HEK293 (cell line): Measurements from ENCODE around the gene SIM2.
"Not testable (repeated sequence)": the region's sequence is repeated elsewhere in the genome, so short reads cannot be mapped to it uniquely, and the experiment has no call there.

ENCODE experiments used
- CTCF ChIA-PET: fragments of 350-600 bp; formaldehyde crosslinking; extraction: SDS; loops from one replicate; lab custom pipeline; 2021; ENCODE audit warnings: antibody characterized with exemption; lab: Yijun Ruan, JAX
- POLR2A ChIA-PET: fragments of 300-600 bp; formaldehyde crosslinking; extraction: SDS; loops from one replicate; lab custom pipeline; 2020; ENCODE audit warnings: antibody characterized with exemption, inconsistent platforms; lab: Yijun Ruan, JAX
- H3K27ac ChIP-seq: fragments of 200-500 bp; sonication (Bioruptor generic); 2 replicates; pipeline ENCODE4 v1.5.1; 2014; ENCODE audit warnings: low read depth, low read length, control low read depth, inconsistent platforms; ENCODE audit errors: extremely low read depth
- H3K36me3 ChIP-seq, 2 experiments: fragments of 200-500 bp in 1 of 2; sonication (Bioruptor generic) in 1 of 2; 1 replicate in 1 of 2; 2 replicates in 1 of 2; pipeline ENCODE4 v1.5.1; 2014 to 2017; ENCODE audit warnings: inconsistent platforms in 2 of 2, low read length in 2 of 2; ENCODE audit not compliant: control insufficient read depth in 2 of 2, insufficient read depth in 1 of 2
- H3K4me1 ChIP-seq: fragments of 200-500 bp; sonication (Bioruptor generic); 2 replicates; pipeline ENCODE4 v1.5.1; 2014; ENCODE audit warnings: mild to moderate bottlenecking, low read length, inconsistent platforms; ENCODE audit not compliant: control insufficient read depth, insufficient read depth
- H3K4me3 ChIP-seq: 2 replicates; pipeline ENCODE4 v1.5.1; 2011; ENCODE audit warnings: low read depth, mild to moderate bottlenecking, control low read depth, low read length, moderate library complexity
- H3K9me3 ChIP-seq: fragments of 200-500 bp; sonication (Bioruptor generic); 2 replicates; pipeline ENCODE4 v1.5.1; 2014; ENCODE audit warnings: low read depth, low read length, inconsistent platforms; ENCODE audit not compliant: control insufficient read depth, insufficient read depth
- EGR2 ChIP-seq: fragments of 450-650 bp; formaldehyde crosslinking; IDR thresholded peaks from 2 replicates; pipeline ENCODE4 v1.5.1; 2016; ENCODE audit warnings: low read depth, missing biosample characterization, missing genetic modification characterization
- GLI2 ChIP-seq: fragments of 450-650 bp; formaldehyde crosslinking; IDR thresholded peaks from 2 replicates; pipeline ENCODE4; 2017; ENCODE audit warnings: missing biosample characterization, missing genetic modification characterization, low read depth, borderline replicate concordance
- GLIS2 ChIP-seq: fragments of 450-650 bp; formaldehyde crosslinking; IDR thresholded peaks from 2 replicates; pipeline ENCODE4 v1.5.1; 2016; ENCODE audit warnings: missing biosample characterization, missing genetic modification characterization
- HIC1 ChIP-seq: fragments of 450-650 bp; formaldehyde crosslinking; IDR thresholded peaks from 2 replicates; pipeline ENCODE4 v1.5.1; 2016; ENCODE audit warnings: missing biosample characterization, missing genetic modification characterization
- KLF16 ChIP-seq: fragments of 450-650 bp; formaldehyde crosslinking; IDR thresholded peaks from 2 replicates; pipeline ENCODE4 v1.5.1; 2017; ENCODE audit warnings: missing biosample characterization, missing genetic modification characterization
- KLF17 ChIP-seq: fragments of 450-650 bp; formaldehyde crosslinking; IDR thresholded peaks from 2 replicates; pipeline ENCODE4 v1.5.1; 2016; ENCODE audit warnings: missing biosample characterization, missing genetic modification characterization
- KLF7 ChIP-seq: fragments of 450-650 bp; formaldehyde crosslinking; IDR thresholded peaks from 2 replicates; pipeline ENCODE4 v1.5.1; 2016; ENCODE audit warnings: missing biosample characterization, missing genetic modification characterization, borderline replicate concordance
- ZBTB17 ChIP-seq: fragments of 450-650 bp; formaldehyde crosslinking; IDR thresholded peaks from 2 replicates; pipeline ENCODE4 v1.5.1; 2016; ENCODE audit warnings: missing biosample characterization, missing genetic modification characterization
- ZBTB26 ChIP-seq: fragments of 450-650 bp; formaldehyde crosslinking; optimal IDR thresholded peaks from 2 replicates; pipeline ENCODE3; 2016; ENCODE audit warnings: missing biosample characterization, mild to moderate bottlenecking, missing genetic modification characterization
- ZBTB6 ChIP-seq: fragments of 450-650 bp; formaldehyde crosslinking; IDR thresholded peaks from 2 replicates; pipeline ENCODE4 v1.5.1; 2017; ENCODE audit warnings: missing biosample characterization, missing genetic modification characterization
- ZEB2 ChIP-seq: fragments of 450-650 bp; formaldehyde crosslinking; IDR thresholded peaks from 2 replicates; pipeline ENCODE4 v1.5.1; 2016; ENCODE audit warnings: missing biosample characterization, missing genetic modification characterization
- ZNF132 ChIP-seq: fragments of 450-650 bp; formaldehyde crosslinking; IDR thresholded peaks from 2 replicates; pipeline ENCODE4 v1.5.1; 2017; ENCODE audit warnings: missing biosample characterization, missing genetic modification characterization, borderline replicate concordance
- ZNF133 ChIP-seq: fragments of 450-650 bp; formaldehyde crosslinking; IDR thresholded peaks from 2 replicates; pipeline ENCODE4 v1.5.1; 2016; ENCODE audit warnings: missing biosample characterization, missing genetic modification characterization
- ZNF155 ChIP-seq: fragments of 450-650 bp; formaldehyde crosslinking; IDR thresholded peaks from 2 replicates; pipeline ENCODE4 v1.5.1; 2016; ENCODE audit warnings: missing biosample characterization, missing genetic modification characterization
- ZNF19 ChIP-seq: fragments of 450-650 bp; formaldehyde crosslinking; IDR thresholded peaks from 2 replicates; pipeline ENCODE4; 2016; ENCODE audit warnings: missing biosample characterization, missing genetic modification characterization, low read depth
- ZNF202 ChIP-seq: fragments of 450-650 bp; formaldehyde crosslinking; IDR thresholded peaks from 2 replicates; pipeline ENCODE4 v1.5.1; 2016; ENCODE audit warnings: missing biosample characterization, missing genetic modification characterization, borderline replicate concordance
- ZNF292 ChIP-seq: fragments of 450-650 bp; formaldehyde crosslinking; IDR thresholded peaks from 2 replicates; pipeline ENCODE4 v1.5.1; 2016; ENCODE audit warnings: low read depth, missing biosample characterization, missing genetic modification characterization, borderline replicate concordance
- ZNF354C ChIP-seq: fragments of 450-650 bp; formaldehyde crosslinking; IDR thresholded peaks from 2 replicates; pipeline ENCODE4 v1.5.1; 2016; ENCODE audit warnings: missing biosample characterization, missing genetic modification characterization, low read depth, borderline replicate concordance
- ZNF544 ChIP-seq: fragments of 450-650 bp; formaldehyde crosslinking; IDR thresholded peaks from 2 replicates; pipeline ENCODE4 v1.5.0; 2017; ENCODE audit warnings: missing biosample characterization, missing genetic modification characterization
- ZNF626 ChIP-seq: fragments of 450-650 bp; sonication (Bioruptor Pico); formaldehyde crosslinking; IDR thresholded peaks from 2 replicates; pipeline ENCODE4 v1.5.1; 2018; ENCODE audit warnings: missing biosample characterization, missing genetic modification characterization, inconsistent platforms
- ZNF645 ChIP-seq: fragments of 450-650 bp; formaldehyde crosslinking; IDR thresholded peaks from 2 replicates; pipeline ENCODE4; 2016; ENCODE audit warnings: missing biosample characterization, missing genetic modification characterization
- ZNF830 ChIP-seq: fragments of 450-650 bp; IDR thresholded peaks from 2 replicates; pipeline ENCODE4 v1.5.0; 2018; ENCODE audit warnings: missing biosample characterization, missing genetic modification characterization, low read depth, mild to moderate bottlenecking, moderate library complexity
- ZSCAN5A ChIP-seq: fragments of 450-650 bp; formaldehyde crosslinking; IDR thresholded peaks from 2 replicates; pipeline ENCODE4 v1.5.1; 2016; ENCODE audit warnings: missing biosample characterization, missing genetic modification characterization

The SIM2 gene

GRCh38 chr21:36671836-36672235 lies 27.1 kb upstream of the SIM2 start:
- Histone ChIP-seq H3K4me1 (no peaks in the 10 kb centered on the region), H3K4me3 (no peak overlapping the region)
- CTCF ChIA-PET, result interaction anchor here (1.0 to 1.7 kb wide), 3 partner anchors 10 to 182 kb away, joined by 4 to 9 read pairs (median 5); no protein-coding TSS in a partner anchor
- POLR2A ChIA-PET, result no interaction called here
- TF ChIP-seq ZEB2 (tag by site-specific recombination) (no peak), ZNF19 (tag by site-specific recombination) (no peak), ZNF132 (tag by site-specific recombination) (no peak), ZNF354C (no peak), ZBTB6 (tag by site-specific recombination) (no peak)
- TF ChIP-seq, all 188 proteins: peak for 0
- Histone ChIP-seq H3K27ac (no peak overlapping the region), H3K9me3 (no peaks in the 10 kb centered on the region), H3K36me3 (no peaks in the 10 kb centered on the region)

GRCh38 chr21:36672296-36672695 lies 26.6 kb upstream of the SIM2 start:
- POLR2A ChIA-PET, H3K4me1 ChIP-seq, H3K36me3 ChIP-seq, H3K27ac ChIP-seq, H3K9me3 ChIP-seq, H3K4me3 ChIP-seq: not testable (repeated sequence)
- CTCF ChIA-PET, result interaction anchor here (1.4 to 1.7 kb wide), 2 partner anchors 10 to 182 kb away, joined by 4 to 9 read pairs; no protein-coding TSS in a partner anchor

- Histone ChIP-seq H3K4me1 (no peaks in the 10 kb centered on the region), H3K4me3 (no peak overlapping the region), H3K9me3 (no peaks in the 10 kb centered on the region), H3K36me3 (no peaks in the 10 kb centered on the region), H3K27ac (no peak overlapping the region)
- CTCF ChIA-PET, result interaction anchor here (1.4 kb wide), 1 partner anchor 11 kb away, joined by 9 read pairs; no protein-coding TSS in a partner anchor
- POLR2A ChIA-PET, result no interaction called here
- TF ChIP-seq ZBTB26 (tag by site-specific recombination) (no peak), GLI2 (no peak), GLIS2 (tag by site-specific recombination) (no peak), ZNF292 (tag by site-specific recombination) (no peak), ZNF133 (tag by site-specific recombination) (no peak), KLF16 (tag by site-specific recombination) (no peak), KLF7 (tag by site-specific recombination) (no peak), ZNF645 (no peak), ZNF202 (tag by site-specific recombination) (no peak), ZBTB17 (tag by site-specific recombination) (no peak), ZNF626 (tag by site-specific recombination) (no peak), ZSCAN5A (tag by site-specific recombination) (no peak), KLF17 (no peak), ZNF830 (no peak), ZNF544 (tag by site-specific recombination) (no peak), ZNF155 (tag by site-specific recombination) (no peak), EGR2 (tag by site-specific recombination) (no peak), HIC1 (tag by site-specific recombination) (no peak)
Observed at GRCh38 chr21:36672737-36673136, 26.2 kb upstream of the SIM2 start.
